ENCODE results near the gene CCNG2.

CCNG2 gene

GRCh38 chr4:77197831-77198230 lies 40.8 kb downstream of the CCNG2 start:
- H3K27ac ChIP-seq (ENCODE audit: low read length), result no peak overlapping the region
- no peak overlapping the region for H2AFZ ChIP-seq (ENCODE audit: low read length)
- no peaks in the 10 kb centered on the region for H3K9me2 ChIP-seq (replicated peaks; ENCODE audit: insufficient read depth, low read length)
- H4K20me1 ChIP-seq (ENCODE audit: insufficient read depth, low read length), result no peaks in the 10 kb centered on the region
- H3K9ac ChIP-seq (ENCODE audit: low read length), result no peak overlapping the region
- H3K9me3 ChIP-seq (replicated peaks; ENCODE audit: insufficient read depth, low read length), result no peaks in the 10 kb centered on the region
- no peaks in the 10 kb centered on the region for H3K27me3 ChIP-seq (replicated peaks; ENCODE audit: insufficient read depth, low read length)
- peaks cover 20% of the 10 kb centered on the region for H3K4me1 ChIP-seq (ENCODE audit: low read length)
- TF ChIP-seq CTCF (IDR thresholded peaks at IDR 0.05; ENCODE audit: low read length) (no peak), EZH2phosphoT487 (IDR thresholded peaks at IDR 0.05; ENCODE audit: low read length) (no peak), EZH2 (optimal IDR thresholded peaks at IDR 0.05; ENCODE audit: low read depth, low read length) (no peak)
- no peak overlapping the region for H3K4me3 ChIP-seq (ENCODE audit: low read length)
- H3K79me2 ChIP-seq (ENCODE audit: low read length), result no peaks in the 10 kb centered on the region
- H3K36me3 ChIP-seq (replicated peaks; ENCODE audit: insufficient read depth, low read length), result no peaks in the 10 kb centered on the region
- H3F3A ChIP-seq (ENCODE audit: insufficient read depth, low read length), result peaks cover 11% of the 10 kb centered on the region; the same call in 1 of the 2 replicates
- no peak overlapping the region for H3K4me2 ChIP-seq (ENCODE audit: low read depth, low read length)
- DNase-seq, result no peak

- Histone ChIP-seq H4K20me1 (ENCODE audit: insufficient read depth, low read length) (no peaks in the 10 kb centered on the region), H3K4me1 (ENCODE audit: low read length) (peaks cover 20% of the 10 kb centered on the region), H3K9me3 (replicated peaks; ENCODE audit: insufficient read depth, low read length) (no peaks in the 10 kb centered on the region), H3K27ac (ENCODE audit: low read length) (no peak overlapping the region), H3K36me3 (replicated peaks; ENCODE audit: insufficient read depth, low read length) (no peaks in the 10 kb centered on the region), H3K27me3 (replicated peaks; ENCODE audit: insufficient read depth, low read length) (no peaks in the 10 kb centered on the region), H3K9ac (ENCODE audit: low read length) (no peak overlapping the region), H3K79me2 (ENCODE audit: low read length) (no peaks in the 10 kb centered on the region), H3F3A (ENCODE audit: insufficient read depth, low read length) (peaks cover 11% of the 10 kb centered on the region; the same call in 1 of the 2 replicates), H3K4me3 (ENCODE audit: low read length) (no peak overlapping the region), H3K4me2 (ENCODE audit: low read depth, low read length) (no peak overlapping the region), H3K9me2 (replicated peaks; ENCODE audit: insufficient read depth, low read length) (no peaks in the 10 kb centered on the region), H2AFZ (ENCODE audit: low read length) (no peak overlapping the region)
- TF ChIP-seq EZH2phosphoT487 (IDR thresholded peaks at IDR 0.05; ENCODE audit: low read length) (no peak), CTCF (IDR thresholded peaks at IDR 0.05; ENCODE audit: low read length) (no peak), EZH2 (optimal IDR thresholded peaks at IDR 0.05; ENCODE audit: low read depth, low read length) (no peak)
- no peak for DNase-seq
These were observed 42.3 kb downstream of the CCNG2 start for GRCh38 chr4:77199276-77199675.

GRCh38 chr4:77199701-77200100 lies 42.7 kb downstream of the CCNG2 start:
- Histone ChIP-seq H2AFZ (ENCODE audit: low read length) (no peak overlapping the region), H3K36me3 (replicated peaks; ENCODE audit: insufficient read depth, low read length) (no peaks in the 10 kb centered on the region), H3K27ac (ENCODE audit: low read length) (no peak overlapping the region), H3K79me2 (ENCODE audit: low read length) (no peaks in the 10 kb centered on the region), H3K9me2 (replicated peaks; ENCODE audit: insufficient read depth, low read length) (no peaks in the 10 kb centered on the region), H3K9me3 (replicated peaks; ENCODE audit: insufficient read depth, low read length) (no peaks in the 10 kb centered on the region), H3F3A (ENCODE audit: insufficient read depth, low read length) (peaks cover 11% of the 10 kb centered on the region; the same call in 1 of the 2 replicates), H3K4me2 (ENCODE audit: low read depth, low read length) (no peak overlapping the region), H3K4me1 (ENCODE audit: low read length) (peaks cover 20% of the 10 kb centered on the region), H3K9ac (ENCODE audit: low read length) (no peak overlapping the region), H3K27me3 (replicated peaks; ENCODE audit: insufficient read depth, low read length) (no peaks in the 10 kb centered on the region), H4K20me1 (ENCODE audit: insufficient read depth, low read length) (no peaks in the 10 kb centered on the region), H3K4me3 (ENCODE audit: low read length) (no peak overlapping the region)
- TF ChIP-seq CTCF (IDR thresholded peaks at IDR 0.05; ENCODE audit: low read length) (no peak), EZH2 (optimal IDR thresholded peaks at IDR 0.05; ENCODE audit: low read depth, low read length) (no peak), EZH2phosphoT487 (IDR thresholded peaks at IDR 0.05; ENCODE audit: low read length) (no peak)
- no peak for DNase-seq
